GM19240 (cell line): ENCODE measurements around the gene P2RY8.
"Not testable (repeated sequence)": the region's sequence is repeated elsewhere in the genome, so short reads cannot be mapped to it uniquely, and the experiment has no call there.

Experiments used
- DNase-seq: peaks from one replicate; pipeline ENCODE4 v3.0.0; 2011; ENCODE audit warnings: low spot score; ENCODE audit not compliant: insufficient read length

Gene P2RY8, protein sequence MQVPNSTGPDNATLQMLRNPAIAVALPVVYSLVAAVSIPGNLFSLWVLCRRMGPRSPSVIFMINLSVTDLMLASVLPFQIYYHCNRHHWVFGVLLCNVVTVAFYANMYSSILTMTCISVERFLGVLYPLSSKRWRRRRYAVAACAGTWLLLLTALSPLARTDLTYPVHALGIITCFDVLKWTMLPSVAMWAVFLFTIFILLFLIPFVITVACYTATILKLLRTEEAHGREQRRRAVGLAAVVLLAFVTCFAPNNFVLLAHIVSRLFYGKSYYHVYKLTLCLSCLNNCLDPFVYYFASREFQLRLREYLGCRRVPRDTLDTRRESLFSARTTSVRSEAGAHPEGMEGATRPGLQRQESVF

GRCh38 chrX:1537031-1537715, at the start of gene P2RY8:
Gene P2RY8, minus strand, starts transcription at chrX:1537185. Its CDS starts 70,627 bp downstream, at chrX:1466558.
- DNase-seq = no peak

DNA sequence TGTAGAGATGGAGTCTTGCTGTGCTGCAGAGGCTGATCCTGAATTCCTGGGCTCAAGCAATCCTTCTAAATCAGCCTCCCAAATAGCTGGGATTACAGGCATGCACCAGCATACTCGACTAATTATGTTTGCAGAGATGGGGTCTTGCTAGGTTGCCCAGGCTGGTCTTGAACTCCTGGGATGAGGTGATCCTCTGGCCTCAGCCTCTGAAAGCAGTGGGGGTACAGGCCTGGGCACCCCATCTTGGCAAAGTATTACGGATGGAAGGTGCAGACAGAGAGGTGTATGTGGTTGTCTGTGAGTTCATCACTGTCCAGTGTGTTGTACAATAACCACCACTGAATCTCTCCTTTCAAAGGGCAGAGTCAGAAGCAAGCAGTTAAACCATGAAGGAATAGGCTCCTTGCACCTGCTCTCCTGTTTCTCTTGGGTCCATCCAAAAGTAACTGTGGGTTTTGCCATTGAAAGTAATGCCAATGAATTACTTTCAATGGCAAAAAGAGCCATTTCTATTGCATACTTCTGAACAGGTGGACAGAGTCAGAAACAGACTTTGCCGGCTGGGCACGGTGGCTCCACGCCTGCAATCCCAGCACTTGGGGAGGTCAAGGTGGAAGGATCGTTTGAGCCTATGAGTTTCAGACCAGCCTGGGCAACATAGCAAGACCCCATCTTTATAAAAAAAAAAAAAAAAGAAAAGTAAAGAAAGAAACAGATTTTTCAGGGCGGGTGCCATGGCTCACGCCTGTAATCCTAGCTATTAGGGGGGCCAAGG, 47.4 kb upstream of the P2RY8 start:
- DNase-seq = no peak

GRCh38 chrX:1582686-1583437, 45.9 kb upstream of the P2RY8 start:
- DNase-seq = no peak

DNA sequence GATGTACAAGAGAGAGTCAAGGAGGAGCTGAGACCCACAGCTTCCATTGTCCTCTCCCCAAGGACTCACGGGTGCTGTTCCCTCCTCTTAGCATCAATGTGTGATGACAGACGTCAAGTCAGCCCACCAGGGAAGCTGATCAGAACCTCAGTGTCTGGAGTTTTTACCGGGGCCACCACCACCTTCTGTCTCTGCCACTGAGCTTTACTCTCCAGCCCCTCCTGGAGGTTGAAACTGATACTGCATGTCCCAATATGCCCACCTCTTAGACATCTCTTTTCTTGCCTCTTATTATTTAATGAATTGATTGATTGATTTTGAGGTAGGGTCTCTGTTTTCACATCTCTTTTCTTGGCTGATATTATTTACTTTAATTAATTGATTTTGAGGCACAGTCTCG, 44.1 kb upstream of the P2RY8 start:
- DNase-seq = no peak

DNA sequence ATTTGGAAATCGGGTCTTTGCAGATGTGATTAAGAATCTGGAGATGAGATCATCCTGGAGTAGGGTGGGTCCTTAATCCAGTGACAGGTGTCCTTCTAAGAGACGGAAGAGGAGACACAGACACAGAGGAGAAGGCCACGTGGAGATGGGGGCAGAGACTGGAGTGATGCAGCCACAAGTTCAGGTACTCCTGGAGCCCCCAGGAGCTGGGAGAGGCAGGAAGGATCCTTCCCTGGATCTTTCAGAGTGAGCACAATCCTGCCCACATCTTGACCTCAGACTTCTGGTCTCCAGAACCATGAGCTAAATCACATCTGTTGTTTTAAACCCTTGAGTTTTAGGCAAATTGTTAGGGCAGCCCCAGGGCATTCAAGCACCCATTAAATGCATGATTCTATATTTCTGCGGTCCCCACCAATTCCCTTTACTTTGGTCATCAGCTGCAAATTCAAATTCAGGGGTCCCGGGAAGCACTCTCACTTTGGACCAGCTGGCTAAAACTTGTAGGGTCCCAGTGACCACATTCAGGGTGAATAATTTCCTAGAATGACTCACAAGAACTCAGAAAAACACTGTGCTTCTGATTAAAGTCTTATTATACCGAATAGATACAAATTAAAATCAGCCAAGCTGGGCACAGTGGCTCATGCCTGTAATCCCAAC, 41.7 kb upstream of the P2RY8 start:
- no peak for DNase-seq

- no peak for DNase-seq
Measured at GRCh38 chrX:1577845-1578244, 40.9 kb upstream of the P2RY8 start.

- DNase-seq = no peak
Measured at GRCh38 chrX:1576201-1576992, 39.4 kb upstream of the P2RY8 start.

GRCh38 chrX:1574181-1574580, 37.2 kb upstream of the P2RY8 start:
- not testable (repeated sequence) for DNase-seq

GRCh38 chrX:1564750-1565683, 28.0 kb upstream of the P2RY8 start:
- no peak for DNase-seq

DNA sequence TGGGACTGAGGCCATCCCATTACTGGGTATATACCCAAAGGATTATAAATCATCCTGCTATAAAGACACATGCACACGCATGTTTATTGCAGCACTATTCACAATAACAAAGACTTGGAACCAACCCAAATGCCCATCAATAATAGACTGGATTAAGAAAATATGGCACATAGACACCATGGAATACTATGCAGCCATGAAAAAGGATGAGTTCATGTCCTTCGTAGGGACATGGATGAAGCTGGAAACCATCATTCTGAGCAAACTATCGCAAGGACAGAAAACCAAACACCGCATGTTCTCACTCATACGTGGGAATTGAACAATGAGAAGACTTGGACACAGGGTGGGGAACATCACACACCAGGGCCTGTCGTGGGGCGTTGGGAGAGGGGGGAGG, 27.1 kb upstream of the P2RY8 start:
- DNase-seq = not testable (repeated sequence)

DNA sequence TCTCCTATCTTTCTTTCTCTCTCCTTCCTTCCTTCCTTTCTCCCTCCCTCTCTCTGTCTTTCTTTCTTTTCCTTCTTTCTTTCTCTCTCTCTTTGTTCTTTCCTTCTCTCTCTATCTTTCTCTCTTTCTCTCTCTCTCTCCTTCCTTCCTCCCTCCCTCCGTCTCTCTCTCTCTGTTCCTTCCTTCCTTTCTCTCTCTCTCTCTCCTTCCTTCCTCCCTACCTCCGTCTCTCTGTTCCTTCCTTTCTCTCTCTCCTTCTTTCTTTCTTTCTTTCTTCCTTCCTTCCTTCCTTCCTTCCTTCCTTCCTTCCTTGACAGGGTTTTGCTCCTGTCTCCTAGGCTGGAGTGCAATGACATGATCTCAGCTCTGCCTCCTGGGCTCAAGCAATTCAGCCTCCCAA, 24.2 kb upstream of the P2RY8 start:
- DNase-seq = no peak

- DNase-seq = no peak
Measured at GRCh38 chrX:1558761-1559468, 21.9 kb upstream of the P2RY8 start.

DNA sequence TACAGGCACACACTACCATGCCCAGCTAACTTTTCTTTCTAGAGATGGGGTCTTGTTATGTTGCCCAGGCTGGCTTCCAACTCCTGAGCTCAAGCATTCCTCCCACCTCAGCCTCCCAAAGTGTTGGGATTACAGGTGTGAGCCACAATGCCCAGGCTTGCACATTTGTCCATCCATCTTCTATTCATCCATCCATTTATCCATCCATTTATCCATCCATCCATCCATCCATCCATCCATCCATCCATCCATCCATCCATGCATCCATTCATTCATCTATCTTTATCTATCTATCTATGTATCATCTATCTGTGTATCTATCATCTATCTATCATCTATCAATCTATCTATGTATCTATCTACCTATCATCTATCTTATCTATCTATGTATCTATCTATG, 20.5 kb upstream of the P2RY8 start:
- DNase-seq = not testable (repeated sequence)

- no peak for DNase-seq
Measured at GRCh38 chrX:1555370-1555769, 18.4 kb upstream of the P2RY8 start.

- no peak for DNase-seq
Measured at GRCh38 chrX:1554469-1555210, 17.7 kb upstream of the P2RY8 start.

GRCh38 chrX:1551959-1552546, 15.1 kb upstream of the P2RY8 start:
- no peak for DNase-seq

- no peak for DNase-seq
Measured at GRCh38 chrX:1546691-1547251, 9.8 kb upstream of the P2RY8 start.
